Right hindlimb (tissue), 1 donor: ENCODE results near the gene ZNF506.
"Not testable (repeated sequence)": the region's sequence is repeated elsewhere in the genome, so short reads cannot be mapped to it uniquely, and the experiment has no call there.

Source experiments
- DNase-seq: peaks from one replicate; pipeline ENCODE4 v3.0.0-alpha.2; 2018

Gene ZNF506

GRCh38 chr19:19743921-19744320 is 77.6 kb downstream of the ZNF506 start:
- not testable (repeated sequence) for DNase-seq

- DNase-seq, result no peak
Observed at GRCh38 chr19:19743176-19743575, 78.4 kb downstream of the ZNF506 start.

- DNase-seq, result no peak
Observed at GRCh38 chr19:19742773-19743172, 78.8 kb downstream of the ZNF506 start.
